Ascending aorta (tissue), 2 donors: ENCODE data around the gene MUC5B. TPM values are rescaled to one million over a fixed set of nuclear protein-coding genes. Genes with fewer than 3 reads are reported as not detected.
A peak's percentile ranks its signal among the peaks of the same experiment; 100 is the strongest.

Source experiments
- DNase-seq, 2 donors: peaks; one replicate each; pipeline ENCODE4 v3.0.0-alpha.2; 2019; ENCODE audit warnings: low spot score in 2 of 2
- H3K27ac ChIP-seq, 2 donors: fragments of 200-600 bp; sonication (generic); one replicate each; pipeline ENCODE4 v1.5.1; 2016 to 2017; ENCODE audit warnings: mild to moderate bottlenecking in 1 of 2
- H3K27me3 ChIP-seq: fragments of 200-600 bp; sonication (generic); one replicate; pipeline ENCODE4 v1.5.1; 2017
- H3K36me3 ChIP-seq, 2 donors: fragments of 200-600 bp; sonication (generic); one replicate each; pipeline ENCODE4 v1.5.1; 2016
- H3K4me1 ChIP-seq, 2 donors: fragments of 200-600 bp; sonication (generic); one replicate each; pipeline ENCODE4 v1.5.1; 2016 to 2017; ENCODE audit warnings: mild to moderate bottlenecking in 1 of 2
- H3K4me3 ChIP-seq, 2 donors: fragments of 200-600 bp; sonication (generic); one replicate each; pipeline ENCODE4 v1.5.1; 2016 to 2017; ENCODE audit warnings: mild to moderate bottlenecking in 1 of 2
- H3K9me3 ChIP-seq, 2 donors: fragments of 200-600 bp; sonication (generic); one replicate each; pipeline ENCODE4 v1.5.1; 2016
- CTCF ChIP-seq, 3 experiments: fragments of 200-600 bp in 2 of 3; fragments of 450-650 bp in 1 of 3; sonication (generic) in 2 of 3; IDR thresholded peaks; one replicate each; pipeline ENCODE4 v1.5.1; 2016 to 2019; ENCODE audit warnings: antibody characterized with exemption in 3 of 3, mild to moderate bottlenecking in 1 of 3, moderate library complexity in 1 of 3
- intact Hi-C: fragments of 100-400 bp; cut with DNase I; formaldehyde crosslinking; loops from one replicate; pipeline ENCODE4 v1.15.1; 2023
- total RNA-seq: library from RNA; depleted of rRNA; stranded (reverse); fragments of >200 nt; gene quantifications from one replicate; pipeline ENCODE4 v1.1.0, GENCODE V29; 2016

MUC5B gene
- total RNA-seq, 1 donor from 2014 or later = under 0.01 TPM

GRCh38 chr11:1199241-1199750 lies 23.6 kb upstream of the MUC5B start:
- H3K27me3 ChIP-seq = no peaks in the 10 kb centered on the region
- H3K27ac ChIP-seq = no peak overlapping the region
- TF ChIP-seq CTCF (IDR thresholded peaks at IDR 0.05) = no peak

GRCh38 chr11:1199751-1200610 lies 22.9 kb upstream of the MUC5B start:
- Histone ChIP-seq H3K27me3 (no peaks in the 10 kb centered on the region), H3K36me3 (no peaks in the 10 kb centered on the region), H3K4me1 (no peaks in the 10 kb centered on the region), H3K4me3 (no peak overlapping the region), H3K27ac (no peak overlapping the region), H3K9me3 (no peaks in the 10 kb centered on the region)
- intact Hi-C loops = loop anchor here (10.0 kb wide), 1 partner anchor 105 kb away; the partner anchor contains the start of gene TOLLIP
- DNase-seq = peak in 1 of 2 donors; percentile 58
- no peak for TF ChIP-seq CTCF (IDR thresholded peaks at IDR 0.05)

More at GRCh38 chr11:1199241-1199750, 23.6 kb upstream of the MUC5B start:
- Histone ChIP-seq H3K4me3 (no peak overlapping the region), H3K9me3 (no peaks in the 10 kb centered on the region), H3K4me1 (no peaks in the 10 kb centered on the region), H3K36me3 (no peaks in the 10 kb centered on the region)
- intact Hi-C loops = no loop called here
- DNase-seq = peak in 1 of 2 donors; percentile 52

DNA sequence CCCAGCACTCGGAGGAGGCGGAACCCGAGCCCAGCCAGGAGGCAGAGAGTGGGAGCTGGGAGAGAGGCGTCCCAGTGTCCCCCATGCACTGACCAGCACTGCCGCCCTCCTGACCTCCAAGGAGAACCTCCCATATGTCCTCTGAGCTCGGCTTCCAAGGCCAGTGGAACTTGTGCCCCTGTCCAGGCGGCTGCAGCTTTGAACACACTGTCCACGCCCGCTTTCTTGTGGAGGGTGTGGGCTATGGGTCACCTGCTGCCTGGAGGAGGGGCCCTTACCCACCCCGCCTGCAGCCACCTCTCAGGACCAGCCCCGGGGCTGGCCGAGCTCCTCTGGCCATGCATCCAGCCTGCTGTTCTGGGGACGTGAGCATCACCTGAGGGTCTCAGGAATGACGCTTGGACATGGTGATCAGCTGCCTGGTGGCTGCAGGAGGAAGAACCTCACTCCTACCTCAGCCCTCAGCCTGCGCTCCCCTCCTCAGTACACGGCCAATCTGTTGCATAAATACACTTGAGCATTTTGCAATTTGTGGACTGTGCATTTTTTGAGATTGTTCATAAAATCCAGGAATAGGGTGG lies 22.2 kb upstream of the MUC5B start:
- Histone ChIP-seq H3K9me3 (no peaks in the 10 kb centered on the region), H3K4me3 (no peak overlapping the region), H3K36me3 (no peaks in the 10 kb centered on the region), H3K4me1 (no peaks in the 10 kb centered on the region), H3K27me3 (no peaks in the 10 kb centered on the region), H3K27ac (no peak overlapping the region)
- intact Hi-C loops = loop anchor here (10.0 kb wide), 1 partner anchor 104 kb away; the partner anchor contains the start of gene TOLLIP
- no peak for TF ChIP-seq CTCF (IDR thresholded peaks at IDR 0.05)
- peak in 1 of 2 donors; percentile 58 for DNase-seq

DNA sequence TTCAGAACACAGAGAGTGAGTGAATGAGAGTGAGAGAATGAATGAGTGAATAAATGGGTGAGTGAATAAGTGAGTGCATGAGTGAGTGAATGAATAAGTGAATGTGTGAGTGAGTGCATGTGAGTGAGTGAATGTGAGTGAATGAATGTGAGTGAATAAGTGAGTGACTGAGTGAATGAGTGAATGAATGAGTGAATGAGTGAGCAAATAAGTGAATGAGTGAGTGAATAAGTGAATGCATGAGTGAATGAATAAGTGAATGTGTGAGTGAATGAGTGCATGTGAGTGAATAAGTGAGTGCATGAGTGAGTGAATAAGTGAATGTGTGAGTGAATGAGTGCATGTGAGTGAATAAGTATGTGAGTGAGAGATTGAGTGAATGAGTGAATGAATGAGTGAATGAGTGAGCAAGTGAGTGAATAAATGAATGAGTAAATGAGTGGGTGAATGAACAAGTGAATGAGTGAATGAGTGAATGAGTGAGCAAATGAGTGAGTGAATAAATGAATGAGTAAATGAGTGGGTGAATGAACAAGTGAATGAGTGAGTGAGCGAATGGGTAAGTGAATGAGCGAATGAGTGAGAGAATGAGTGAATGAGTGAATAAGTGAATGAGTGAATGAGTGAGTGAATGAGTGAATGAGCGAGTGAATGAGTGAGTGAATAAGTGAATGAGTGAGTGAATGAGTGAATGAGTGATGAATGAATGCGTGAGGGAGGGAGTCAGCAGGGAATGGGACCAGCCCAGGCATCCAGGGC lies 21.3 kb upstream of the MUC5B start:
- Histone ChIP-seq H3K27me3 (no peaks in the 10 kb centered on the region), H3K4me3 (no peak overlapping the region), H3K36me3 (no peaks in the 10 kb centered on the region)

More for the DNA sequence above, 21.3 kb upstream of the MUC5B start:
- no peak for TF ChIP-seq CTCF (IDR thresholded peaks at IDR 0.05)
- Histone ChIP-seq H3K4me1 (no peaks in the 10 kb centered on the region), H3K9me3 (no peaks in the 10 kb centered on the region), H3K27ac (no peak overlapping the region)
- no peak for DNase-seq
- intact Hi-C loops = loop anchor here (2.0 to 10.0 kb wide), 2 partner anchors 103 to 373 kb away; partner anchors contain the start of gene TOLLIP
